ENCODE measurements around the gene UBE4A.

The UBE4A gene

GRCh38 chr11:118415739-118416068, 56.3 kb downstream of the UBE4A start:
- TF ChIP-seq EP300 (IDR thresholded peaks at IDR 0.05; ENCODE audit: borderline replicate concordance) (no peak), CEBPB (IDR thresholded peaks at IDR 0.05) (no peak), ZBTB7A (IDR thresholded peaks at IDR 0.05; ENCODE audit: low read depth) (no peak), CREB1 (IDR thresholded peaks at IDR 0.05; ENCODE audit: low read depth) (no peak), NFIC (IDR thresholded peaks at IDR 0.05) (no peak), TEAD4 (IDR thresholded peaks at IDR 0.05) (no peak), FOXM1 (IDR thresholded peaks at IDR 0.05; ENCODE audit: borderline replicate concordance, low read depth) (no peak), EGR1 (IDR thresholded peaks at IDR 0.05) (no peak), TCF12 (IDR thresholded peaks at IDR 0.05; ENCODE audit: low read depth) (no peak), RAD21 (IDR thresholded peaks at IDR 0.05; ENCODE audit: low read depth) (no peak), YY1 (IDR thresholded peaks at IDR 0.05; ENCODE audit: low read depth) (no peak), REST (IDR thresholded peaks at IDR 0.05; ENCODE audit: low read depth) (no peak), TAF1 (IDR thresholded peaks at IDR 0.05; ENCODE audit: low read depth) (no peak)
- TF ChIP-seq, protein P1, sequence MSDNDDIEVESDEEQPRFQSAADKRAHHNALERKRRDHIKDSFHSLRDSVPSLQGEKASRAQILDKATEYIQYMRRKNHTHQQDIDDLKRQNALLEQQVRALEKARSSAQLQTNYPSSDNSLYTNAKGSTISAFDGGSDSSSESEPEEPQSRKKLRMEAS (IDR thresholded peaks at IDR 0.05): no peak
- TF ChIP-seq, protein P2, sequence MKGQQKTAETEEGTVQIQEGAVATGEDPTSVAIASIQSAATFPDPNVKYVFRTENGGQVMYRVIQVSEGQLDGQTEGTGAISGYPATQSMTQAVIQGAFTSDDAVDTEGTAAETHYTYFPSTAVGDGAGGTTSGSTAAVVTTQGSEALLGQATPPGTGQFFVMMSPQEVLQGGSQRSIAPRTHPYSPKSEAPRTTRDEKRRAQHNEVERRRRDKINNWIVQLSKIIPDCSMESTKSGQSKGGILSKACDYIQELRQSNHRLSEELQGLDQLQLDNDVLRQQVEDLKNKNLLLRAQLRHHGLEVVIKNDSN (IDR thresholded peaks at IDR 0.05): no peak

GRCh38 chr11:118417801-118418200, 58.4 kb downstream of the UBE4A start:
- no peak for TF ChIP-seq YY1 (IDR thresholded peaks at IDR 0.05; ENCODE audit: low read depth)
- TF ChIP-seq, protein P2 (IDR thresholded peaks at IDR 0.05): no peak
- TF ChIP-seq TAF1 (IDR thresholded peaks at IDR 0.05; ENCODE audit: low read depth): no peak
- TF ChIP-seq REST (IDR thresholded peaks at IDR 0.05; ENCODE audit: low read depth): no peak
- TF ChIP-seq EP300 (IDR thresholded peaks at IDR 0.05; ENCODE audit: borderline replicate concordance): no peak
- no peak for TF ChIP-seq CREB1 (IDR thresholded peaks at IDR 0.05; ENCODE audit: low read depth)
- no peak for TF ChIP-seq NFIC (IDR thresholded peaks at IDR 0.05)
- TF ChIP-seq, protein P1 (IDR thresholded peaks at IDR 0.05): no peak
- no peak for TF ChIP-seq FOXM1 (IDR thresholded peaks at IDR 0.05; ENCODE audit: borderline replicate concordance, low read depth)
- no peak for TF ChIP-seq ZBTB7A (IDR thresholded peaks at IDR 0.05; ENCODE audit: low read depth)
- TF ChIP-seq RAD21 (IDR thresholded peaks at IDR 0.05; ENCODE audit: low read depth): no peak
- TF ChIP-seq EGR1 (IDR thresholded peaks at IDR 0.05): no peak
- no peak for TF ChIP-seq TEAD4 (IDR thresholded peaks at IDR 0.05)
- no peak for TF ChIP-seq CEBPB (IDR thresholded peaks at IDR 0.05)
- no peak for TF ChIP-seq TCF12 (IDR thresholded peaks at IDR 0.05; ENCODE audit: low read depth)

- TF ChIP-seq YY1 (IDR thresholded peaks at IDR 0.05; ENCODE audit: low read depth): no peak
- no peak for TF ChIP-seq FOXM1 (IDR thresholded peaks at IDR 0.05; ENCODE audit: borderline replicate concordance, low read depth)
- no peak for TF ChIP-seq REST (IDR thresholded peaks at IDR 0.05; ENCODE audit: low read depth)
- no peak for TF ChIP-seq TEAD4 (IDR thresholded peaks at IDR 0.05)
- no peak for TF ChIP-seq TAF1 (IDR thresholded peaks at IDR 0.05; ENCODE audit: low read depth)
- no peak for TF ChIP-seq CEBPB (IDR thresholded peaks at IDR 0.05)
- TF ChIP-seq CREB1 (IDR thresholded peaks at IDR 0.05; ENCODE audit: low read depth): no peak
- TF ChIP-seq ZBTB7A (IDR thresholded peaks at IDR 0.05; ENCODE audit: low read depth): no peak
These were observed 59.4 kb downstream of the UBE4A start for GRCh38 chr11:118418766-118419165.

DNA sequence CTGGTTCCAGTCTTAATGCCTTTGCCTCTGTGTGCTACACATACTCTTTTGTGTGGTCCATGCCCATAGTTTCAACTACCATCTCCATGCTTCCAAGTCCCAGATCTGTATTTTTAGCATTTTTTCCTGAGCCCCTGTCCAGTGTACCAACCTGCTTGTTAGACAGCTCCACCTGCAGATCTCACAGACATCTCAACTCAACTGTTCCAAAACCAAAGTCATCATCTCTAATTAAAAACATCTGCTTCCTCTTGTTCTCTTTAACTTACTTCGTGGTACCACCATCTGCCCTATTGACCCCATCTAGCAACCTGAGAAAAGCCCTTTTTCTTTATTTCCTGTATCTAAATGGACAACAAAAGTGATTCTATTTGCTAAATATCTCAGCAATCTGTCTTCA, 68.3 kb downstream of the UBE4A start:
- TF ChIP-seq TEAD4 (IDR thresholded peaks at IDR 0.05): no peak
- TF ChIP-seq REST (IDR thresholded peaks at IDR 0.05; ENCODE audit: low read depth): peak; percentile 43; the same call in 1 of the 2 replicates
- no peak for TF ChIP-seq EGR1 (IDR thresholded peaks at IDR 0.05)
- TF ChIP-seq, protein P2 (IDR thresholded peaks at IDR 0.05): no peak
- TF ChIP-seq TCF12 (IDR thresholded peaks at IDR 0.05; ENCODE audit: low read depth): no peak

Measured in Ishikawa (cell line).